ENCODE results near the gene CHEK1. TPM values are rescaled to one million over a fixed set of nuclear protein-coding genes. Genes with fewer than 3 reads are reported as not detected.

The CHEK1 gene
- total and polyA plus RNA-seq, 2 donors from 2014 or later: 4.6 to 4.9 TPM

DNA sequence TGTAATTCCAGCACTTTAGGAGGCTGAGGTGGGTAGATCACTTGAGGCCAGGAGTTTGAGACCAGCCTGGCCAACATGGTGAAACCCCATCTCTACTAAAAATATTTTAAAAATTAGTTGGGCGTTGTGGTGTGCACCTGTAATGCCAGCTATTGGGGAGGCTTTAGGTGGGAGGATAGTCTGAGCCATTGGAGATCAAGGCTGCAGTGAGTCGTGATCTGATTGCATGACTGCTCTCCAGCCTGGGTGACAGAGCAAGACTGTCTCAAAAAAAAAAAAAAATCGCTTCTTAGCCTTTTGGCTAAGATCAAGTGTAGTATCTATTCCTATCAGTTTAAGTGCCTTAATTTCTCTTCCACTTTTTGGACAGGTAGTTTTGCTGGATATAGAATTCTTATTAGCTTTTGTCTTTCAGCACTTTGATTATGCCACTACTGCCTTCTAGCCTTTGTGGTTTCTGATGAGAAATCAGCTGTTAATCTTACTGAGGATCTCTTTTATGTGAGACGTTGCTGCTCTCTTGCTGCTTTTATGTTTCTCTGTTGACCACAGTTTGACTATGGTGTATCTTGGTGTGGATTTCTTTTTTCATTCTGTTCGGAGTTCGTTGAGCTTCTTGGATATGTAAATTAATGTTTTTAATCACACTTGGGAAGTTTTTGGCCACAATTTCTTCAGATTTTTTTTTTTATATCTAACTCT lies 24.7 kb downstream of the CHEK1 start:
- Histone ChIP-seq H3K27ac (ENCODE audit: low read depth in 2 of 2, low read length in 2 of 2) (no peak overlapping the region), H3K36me3 (ENCODE audit: control insufficient read depth in 2 of 3, insufficient read depth in 3 of 3, low read length in 3 of 3) (no peaks in the 10 kb centered on the region), H3K4me3 (ENCODE audit: low read length in 3 of 3) (no peak overlapping the region), H3K27me3 (ENCODE audit: control insufficient read depth, insufficient read depth, low read length) (no peaks in the 10 kb centered on the region), H3K9ac (ENCODE audit: low read length in 3 of 3) (no peak overlapping the region), H3K4me1 (ENCODE audit: control insufficient read depth in 2 of 3, insufficient read depth in 2 of 3, low read depth in 1 of 3, low read length in 3 of 3) (no peaks in the 10 kb centered on the region), H3K9me3 (ENCODE audit: control insufficient read depth in 2 of 3, insufficient read depth in 1 of 3, low read length in 3 of 3) (no peaks in the 10 kb centered on the region)
- no peak for FAIRE-seq
- intact Hi-C loops (cut with DNase I): no loop called here
- DNase-seq: no peak
- TF ChIP-seq, protein P1, sequence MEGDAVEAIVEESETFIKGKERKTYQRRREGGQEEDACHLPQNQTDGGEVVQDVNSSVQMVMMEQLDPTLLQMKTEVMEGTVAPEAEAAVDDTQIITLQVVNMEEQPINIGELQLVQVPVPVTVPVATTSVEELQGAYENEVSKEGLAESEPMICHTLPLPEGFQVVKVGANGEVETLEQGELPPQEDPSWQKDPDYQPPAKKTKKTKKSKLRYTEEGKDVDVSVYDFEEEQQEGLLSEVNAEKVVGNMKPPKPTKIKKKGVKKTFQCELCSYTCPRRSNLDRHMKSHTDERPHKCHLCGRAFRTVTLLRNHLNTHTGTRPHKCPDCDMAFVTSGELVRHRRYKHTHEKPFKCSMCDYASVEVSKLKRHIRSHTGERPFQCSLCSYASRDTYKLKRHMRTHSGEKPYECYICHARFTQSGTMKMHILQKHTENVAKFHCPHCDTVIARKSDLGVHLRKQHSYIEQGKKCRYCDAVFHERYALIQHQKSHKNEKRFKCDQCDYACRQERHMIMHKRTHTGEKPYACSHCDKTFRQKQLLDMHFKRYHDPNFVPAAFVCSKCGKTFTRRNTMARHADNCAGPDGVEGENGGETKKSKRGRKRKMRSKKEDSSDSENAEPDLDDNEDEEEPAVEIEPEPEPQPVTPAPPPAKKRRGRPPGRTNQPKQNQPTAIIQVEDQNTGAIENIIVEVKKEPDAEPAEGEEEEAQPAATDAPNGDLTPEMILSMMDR (IDR thresholded peaks at IDR 0.05; ENCODE audit: borderline replicate concordance, extremely low read depth, insufficient read depth): no peak

DNA sequence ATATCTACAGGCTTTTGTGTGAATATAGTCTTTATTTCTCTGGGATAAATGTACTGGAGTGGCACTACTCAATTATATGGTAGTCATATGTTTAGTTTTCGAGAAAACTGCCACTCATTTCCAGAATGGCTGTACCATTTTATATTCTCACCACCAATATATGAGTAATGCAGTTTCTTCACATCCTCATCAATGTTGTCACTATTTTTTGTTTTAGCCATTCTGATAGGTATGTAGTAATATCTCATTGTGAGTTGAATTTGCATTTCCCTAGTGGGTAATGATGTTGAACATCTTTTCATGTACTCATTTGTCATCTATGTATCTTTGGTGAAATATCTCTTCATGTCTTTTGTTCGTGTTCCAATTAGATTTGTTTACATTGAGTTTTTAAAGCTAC lies 37.7 kb downstream of the CHEK1 start:
- Histone ChIP-seq H3K27ac (ENCODE audit: low read depth in 2 of 2, low read length in 2 of 2) (no peak overlapping the region), H3K9ac (ENCODE audit: low read length in 3 of 3) (no peak overlapping the region), H3K4me3 (ENCODE audit: low read length in 3 of 3) (no peak overlapping the region), H3K36me3 (ENCODE audit: control insufficient read depth in 2 of 3, insufficient read depth in 3 of 3, low read length in 3 of 3) (no peaks in the 10 kb centered on the region), H3K9me3 (ENCODE audit: control insufficient read depth in 2 of 3, insufficient read depth in 1 of 3, low read length in 3 of 3) (peaks cover 1 to 7% (median 3%) of the 10 kb centered on the region in 3 donors), H3K4me1 (ENCODE audit: control insufficient read depth in 2 of 3, insufficient read depth in 2 of 3, low read depth in 1 of 3, low read length in 3 of 3) (no peaks in the 10 kb centered on the region), H3K27me3 (ENCODE audit: control insufficient read depth, insufficient read depth, low read length) (no peaks in the 10 kb centered on the region)
- DNase-seq: no peak
- TF ChIP-seq, protein P1 (IDR thresholded peaks at IDR 0.05; ENCODE audit: borderline replicate concordance, extremely low read depth, insufficient read depth): no peak
- intact Hi-C loops (cut with DNase I): no loop called here
- no peak for FAIRE-seq

DNA sequence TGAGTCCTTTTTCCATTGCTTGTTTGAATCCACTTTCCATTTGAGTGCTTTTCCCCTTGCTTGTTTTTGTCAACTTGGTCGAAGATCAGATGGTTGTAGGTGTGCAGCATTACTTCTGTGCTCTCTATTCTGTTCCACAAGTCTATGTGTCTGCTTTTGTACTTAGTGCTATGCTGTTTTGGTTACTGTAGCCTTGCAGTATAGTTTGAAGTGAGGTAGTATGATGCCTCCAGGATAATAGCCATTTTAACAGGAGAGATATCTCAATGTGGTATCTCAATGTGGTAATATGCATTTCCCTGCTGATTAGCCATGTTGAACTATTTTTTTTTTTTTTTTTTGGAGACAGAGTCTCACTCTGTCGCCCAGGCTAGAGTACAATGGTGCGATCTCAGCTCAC lies 38.9 kb downstream of the CHEK1 start:
- H3K27me3 ChIP-seq (ENCODE audit: control insufficient read depth, insufficient read depth, low read length): no peaks in the 10 kb centered on the region
- intact Hi-C loops (cut with DNase I): no loop called here
- DNase-seq (no peak), FAIRE-seq (no peak)
- TF ChIP-seq, protein P1 (IDR thresholded peaks at IDR 0.05; ENCODE audit: borderline replicate concordance, extremely low read depth, insufficient read depth): no peak
- no peak overlapping the region for H3K4me3 ChIP-seq (ENCODE audit: low read length in 3 of 3)
- no peak overlapping the region for H3K27ac ChIP-seq (ENCODE audit: low read depth in 2 of 2, low read length in 2 of 2)
- H3K9me3 ChIP-seq (ENCODE audit: control insufficient read depth in 2 of 3, insufficient read depth in 1 of 3, low read length in 3 of 3): peaks cover 1 to 7% (median 3%) of the 10 kb centered on the region in 3 donors
- no peaks in the 10 kb centered on the region for H3K36me3 ChIP-seq (ENCODE audit: control insufficient read depth in 2 of 3, insufficient read depth in 3 of 3, low read length in 3 of 3)
- H3K4me1 ChIP-seq (ENCODE audit: control insufficient read depth in 2 of 3, insufficient read depth in 2 of 3, low read depth in 1 of 3, low read length in 3 of 3): no peaks in the 10 kb centered on the region
- no peak overlapping the region for H3K9ac ChIP-seq (ENCODE audit: low read length in 3 of 3)

All from kidney (tissue), 14 donors.